OCI-LY3 (cell line): ENCODE data around the gene OSMR.

Experiments
- EZH2phosphoT487 ChIP-seq: fragments of 200-600 bp; shearing (Covaris generic); IDR thresholded peaks from 2 replicates; pipeline ENCODE4 v1.6.1; 2018; ENCODE audit warnings: antibody characterized with exemption, mixed run types, low read depth
- TF ChIP-seq, protein P1 (sequence below): fragments of 200-600, 300-600 bp; sonication (generic); IDR thresholded peaks from 2 replicates; pipeline ENCODE4 v1.5.1; 2014; ENCODE audit warnings: antibody characterized with exemption, low read length, low read depth

GRCh38 chr5:38872826-38873225 lies 27.0 kb downstream of the OSMR start:
- TF ChIP-seq, protein P1, sequence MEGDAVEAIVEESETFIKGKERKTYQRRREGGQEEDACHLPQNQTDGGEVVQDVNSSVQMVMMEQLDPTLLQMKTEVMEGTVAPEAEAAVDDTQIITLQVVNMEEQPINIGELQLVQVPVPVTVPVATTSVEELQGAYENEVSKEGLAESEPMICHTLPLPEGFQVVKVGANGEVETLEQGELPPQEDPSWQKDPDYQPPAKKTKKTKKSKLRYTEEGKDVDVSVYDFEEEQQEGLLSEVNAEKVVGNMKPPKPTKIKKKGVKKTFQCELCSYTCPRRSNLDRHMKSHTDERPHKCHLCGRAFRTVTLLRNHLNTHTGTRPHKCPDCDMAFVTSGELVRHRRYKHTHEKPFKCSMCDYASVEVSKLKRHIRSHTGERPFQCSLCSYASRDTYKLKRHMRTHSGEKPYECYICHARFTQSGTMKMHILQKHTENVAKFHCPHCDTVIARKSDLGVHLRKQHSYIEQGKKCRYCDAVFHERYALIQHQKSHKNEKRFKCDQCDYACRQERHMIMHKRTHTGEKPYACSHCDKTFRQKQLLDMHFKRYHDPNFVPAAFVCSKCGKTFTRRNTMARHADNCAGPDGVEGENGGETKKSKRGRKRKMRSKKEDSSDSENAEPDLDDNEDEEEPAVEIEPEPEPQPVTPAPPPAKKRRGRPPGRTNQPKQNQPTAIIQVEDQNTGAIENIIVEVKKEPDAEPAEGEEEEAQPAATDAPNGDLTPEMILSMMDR = no peak
- no peak for TF ChIP-seq EZH2phosphoT487
